GM18858 (cell line): ENCODE data around the gene TACC2.

ENCODE experiments used
- ATAC-seq: cut with Tn5 transposase; IDR thresholded peaks from one replicate; pipeline ENCODE4 v1.9.1; 2021; ENCODE audit not compliant: unreplicated experiment

The TACC2 gene

DNA sequence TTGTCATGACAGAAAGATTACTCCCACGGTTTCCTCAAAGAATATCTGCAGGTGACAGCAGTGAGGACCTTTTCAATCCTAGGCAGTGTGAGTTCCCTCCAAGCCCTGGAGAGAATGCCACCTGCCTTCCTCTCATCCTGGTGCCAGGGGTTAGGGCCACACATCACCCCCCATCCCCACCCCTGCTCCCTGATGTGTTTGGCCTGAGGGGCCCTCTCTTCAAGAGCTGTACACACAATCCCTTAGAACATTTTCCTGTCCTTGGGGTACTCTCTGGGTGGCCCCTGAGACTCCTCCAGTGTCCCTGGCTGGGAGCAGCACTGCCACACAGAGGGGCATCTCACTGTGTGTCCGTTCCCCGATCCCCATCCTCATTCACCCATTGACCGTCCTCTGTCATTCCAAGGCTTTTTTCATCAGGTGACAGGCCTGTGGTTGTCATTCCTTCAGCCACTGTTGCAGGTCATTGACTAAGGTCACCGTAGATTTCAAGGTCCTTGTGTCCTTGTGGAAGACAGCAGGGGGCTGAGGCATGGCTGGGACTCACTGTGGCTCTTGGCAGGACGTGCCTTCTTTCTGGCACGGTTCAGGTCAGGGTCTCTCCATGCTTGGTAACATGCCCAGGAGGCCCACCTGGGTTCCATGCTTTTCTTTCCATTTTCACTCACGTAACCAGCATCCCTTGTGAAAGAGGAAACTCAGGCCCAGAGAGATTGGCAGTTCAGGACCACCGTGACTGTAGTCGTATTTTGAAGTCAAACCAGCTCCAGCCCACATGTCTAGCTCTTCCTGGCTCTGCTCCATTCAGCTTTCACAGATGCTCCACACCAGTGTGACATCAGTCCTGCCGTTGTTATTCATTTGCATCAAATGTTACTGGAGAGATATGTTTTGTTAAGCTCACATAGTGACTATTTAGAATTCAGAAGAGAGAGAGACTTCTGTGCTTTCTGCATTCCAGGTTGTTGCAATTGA lies 255.3 kb downstream of the TACC2 start:
- ATAC-seq: no peak

DNA sequence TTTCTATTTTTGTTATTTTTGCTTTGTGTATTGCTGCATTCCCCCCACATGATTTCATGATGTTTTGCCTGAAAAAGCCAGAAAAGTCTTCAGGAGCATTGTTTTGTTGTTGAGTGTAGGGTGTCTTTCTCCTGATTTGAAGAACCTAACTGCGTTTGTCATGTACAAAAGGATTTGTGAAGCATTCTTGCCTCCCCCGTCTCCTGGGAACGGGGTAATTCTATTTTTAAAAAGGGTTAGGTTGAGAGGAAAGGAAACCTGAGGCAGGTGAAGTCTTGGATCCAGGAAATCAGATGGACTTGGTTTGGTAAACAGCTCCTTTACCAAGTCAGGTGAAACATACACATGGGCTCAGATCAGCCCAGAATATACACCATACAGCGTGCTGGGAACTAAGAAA lies 256.2 kb downstream of the TACC2 start:
- ATAC-seq: no peak

DNA sequence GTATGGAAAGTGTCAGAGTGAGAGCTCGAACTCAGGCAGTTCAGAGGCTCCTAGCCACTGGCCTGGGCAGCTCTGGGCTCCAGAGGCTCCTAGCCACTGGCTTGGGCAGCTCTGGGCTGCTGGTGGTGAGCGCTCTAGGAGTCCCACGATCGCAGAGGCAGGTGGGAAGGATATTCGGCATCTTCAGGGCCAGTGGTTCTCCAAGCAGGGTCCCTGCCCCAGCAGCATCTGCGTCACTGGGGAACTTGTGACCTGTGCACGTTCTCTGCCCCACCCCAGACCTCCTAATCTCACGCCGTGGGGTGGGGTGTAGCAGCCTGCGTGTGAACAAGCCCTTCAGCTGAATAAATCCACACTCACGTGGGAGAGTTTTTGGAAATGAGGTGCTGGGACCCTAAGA lies 256.9 kb downstream of the TACC2 start:
- no peak for ATAC-seq

DNA sequence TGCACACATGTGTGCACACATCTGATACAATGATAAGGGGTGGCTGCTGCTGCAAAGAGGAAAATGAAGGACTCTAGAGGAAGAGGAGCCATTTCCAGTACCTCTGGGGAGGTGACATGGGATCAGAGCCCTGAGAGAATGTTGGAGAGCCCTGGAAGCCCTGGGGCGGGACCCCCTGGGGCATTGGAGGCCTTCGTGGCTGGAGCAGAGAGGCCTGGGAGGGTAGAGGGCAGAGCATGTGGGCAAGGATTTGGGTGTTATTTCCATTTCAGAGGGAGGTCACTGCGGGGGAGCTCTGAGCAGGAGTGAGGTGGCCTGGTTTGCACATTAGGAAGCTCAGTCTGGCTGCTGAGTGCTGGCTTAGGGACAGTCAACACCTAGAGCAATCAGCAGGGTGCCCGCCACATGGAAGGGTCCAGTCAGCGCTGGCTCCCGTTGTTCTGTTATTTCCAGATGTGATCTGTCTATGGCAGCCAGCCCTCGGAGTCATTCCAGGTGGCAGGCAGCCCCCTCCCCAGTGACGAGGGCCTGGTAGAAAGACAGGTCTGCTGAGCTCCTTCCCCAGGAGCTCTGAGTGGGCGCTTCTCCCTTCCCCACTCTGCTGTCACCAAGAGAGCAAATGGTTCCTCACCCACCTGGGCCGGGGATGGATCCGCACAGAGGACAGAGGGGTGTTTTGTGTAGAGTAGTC lies 258.0 kb downstream of the TACC2 start:
- no peak for ATAC-seq

DNA sequence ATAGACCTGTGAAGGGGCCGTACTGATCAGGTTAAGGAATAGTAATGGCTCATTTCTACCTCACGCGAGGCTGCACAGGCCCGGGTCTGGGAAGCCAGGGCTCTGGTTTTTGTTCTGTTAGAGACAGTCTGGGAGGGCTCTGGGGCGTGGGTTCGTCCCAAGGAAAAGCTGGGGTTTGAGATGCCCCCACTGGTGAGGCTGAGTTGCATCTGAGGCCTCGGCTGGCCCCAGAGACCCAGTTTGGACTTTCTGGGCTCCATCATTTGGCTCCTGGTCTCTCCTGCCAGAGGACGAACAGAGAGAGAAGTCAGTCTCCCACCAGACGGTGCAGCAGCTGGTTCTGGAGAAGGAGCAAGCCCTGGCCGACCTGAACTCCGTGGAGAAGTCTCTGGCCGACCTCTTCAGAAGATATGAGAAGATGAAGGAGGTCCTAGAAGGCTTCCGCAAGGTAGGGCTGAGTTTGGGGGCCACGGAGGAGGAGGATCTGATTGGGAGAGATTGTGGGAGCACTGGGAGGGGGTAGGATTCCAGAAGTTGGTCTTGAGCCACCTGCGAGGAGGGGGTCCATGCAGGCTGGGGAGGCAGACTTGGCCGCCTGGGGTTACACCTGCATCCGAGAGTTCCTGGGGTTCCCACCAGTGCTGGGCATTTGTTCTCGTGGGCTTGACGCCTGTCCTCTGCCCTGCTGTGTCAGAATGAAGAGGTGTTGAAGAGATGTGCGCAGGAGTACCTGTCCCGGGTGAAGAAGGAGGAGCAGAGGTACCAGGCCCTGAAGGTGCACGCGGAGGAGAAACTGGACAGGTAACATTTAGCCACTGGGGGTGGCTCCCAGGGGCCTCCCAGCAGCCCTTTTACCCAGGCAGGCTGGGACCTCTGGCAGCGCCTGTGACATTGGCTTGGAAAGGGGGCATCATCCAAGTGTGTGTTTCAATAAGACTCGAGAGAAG lies 259.7 kb downstream of the TACC2 start:
- ATAC-seq: no peak

DNA sequence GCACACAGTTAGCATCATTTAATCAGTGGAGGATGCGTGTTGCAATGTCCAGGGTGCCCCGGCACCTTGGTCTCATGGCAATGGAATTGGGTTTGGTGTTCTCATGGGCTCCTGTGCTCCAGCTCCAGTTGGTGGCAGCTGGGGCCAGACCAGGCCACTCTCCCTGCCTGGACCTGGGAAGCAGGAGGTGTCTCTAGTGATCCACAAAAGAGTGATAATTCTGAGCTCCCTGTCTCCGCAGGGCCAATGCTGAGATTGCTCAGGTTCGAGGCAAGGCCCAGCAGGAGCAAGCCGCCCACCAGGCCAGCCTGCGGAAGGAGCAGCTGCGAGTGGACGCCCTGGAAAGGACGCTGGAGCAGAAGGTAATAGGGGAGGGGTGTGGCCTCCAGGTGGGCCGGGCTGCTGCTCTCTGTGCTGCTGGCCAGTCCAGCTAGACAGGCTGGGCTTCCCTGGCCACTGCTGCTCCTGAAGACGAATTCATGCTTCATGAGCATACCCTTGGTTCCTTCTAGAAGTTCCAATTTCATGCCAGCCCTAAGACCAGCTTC lies 260.4 kb downstream of the TACC2 start:
- ATAC-seq: no peak

DNA sequence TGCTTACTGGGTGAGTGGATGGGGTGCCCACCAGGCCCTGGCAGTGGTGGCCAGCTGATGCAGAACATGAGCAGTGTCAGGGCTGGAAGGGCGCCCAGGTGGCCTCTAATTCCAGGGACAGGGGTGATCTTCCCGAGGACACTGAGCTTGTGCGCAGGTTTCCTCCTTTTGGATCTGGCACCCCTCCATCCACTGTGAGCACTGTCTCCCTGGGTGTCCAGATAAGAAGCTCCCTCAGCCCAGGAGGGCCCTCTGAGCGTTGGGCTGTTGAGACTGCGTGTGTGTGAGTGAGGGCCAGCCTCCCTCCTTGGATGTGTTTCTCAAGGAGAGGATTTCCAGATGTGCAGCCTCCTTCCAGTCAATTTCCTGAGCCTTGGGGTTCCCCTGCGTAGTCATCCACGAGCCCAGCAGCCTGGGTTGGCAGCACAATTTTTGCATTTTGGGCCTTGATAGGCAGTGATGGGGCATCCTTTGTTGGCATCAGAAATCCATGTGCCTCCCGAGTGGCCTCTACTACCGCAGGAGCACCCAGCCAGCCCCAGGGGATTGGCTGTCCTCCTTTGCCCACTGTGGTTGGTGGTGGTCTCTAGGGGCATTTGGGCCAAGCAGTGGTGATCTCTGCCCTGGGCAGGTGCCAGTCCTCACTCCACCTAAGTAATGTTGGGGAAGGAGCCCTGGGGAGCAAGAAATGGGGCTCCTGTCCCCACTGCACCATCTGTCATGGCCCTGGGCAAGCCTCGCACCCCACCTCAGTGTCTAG lies 261.2 kb downstream of the TACC2 start:
- no peak for ATAC-seq

DNA sequence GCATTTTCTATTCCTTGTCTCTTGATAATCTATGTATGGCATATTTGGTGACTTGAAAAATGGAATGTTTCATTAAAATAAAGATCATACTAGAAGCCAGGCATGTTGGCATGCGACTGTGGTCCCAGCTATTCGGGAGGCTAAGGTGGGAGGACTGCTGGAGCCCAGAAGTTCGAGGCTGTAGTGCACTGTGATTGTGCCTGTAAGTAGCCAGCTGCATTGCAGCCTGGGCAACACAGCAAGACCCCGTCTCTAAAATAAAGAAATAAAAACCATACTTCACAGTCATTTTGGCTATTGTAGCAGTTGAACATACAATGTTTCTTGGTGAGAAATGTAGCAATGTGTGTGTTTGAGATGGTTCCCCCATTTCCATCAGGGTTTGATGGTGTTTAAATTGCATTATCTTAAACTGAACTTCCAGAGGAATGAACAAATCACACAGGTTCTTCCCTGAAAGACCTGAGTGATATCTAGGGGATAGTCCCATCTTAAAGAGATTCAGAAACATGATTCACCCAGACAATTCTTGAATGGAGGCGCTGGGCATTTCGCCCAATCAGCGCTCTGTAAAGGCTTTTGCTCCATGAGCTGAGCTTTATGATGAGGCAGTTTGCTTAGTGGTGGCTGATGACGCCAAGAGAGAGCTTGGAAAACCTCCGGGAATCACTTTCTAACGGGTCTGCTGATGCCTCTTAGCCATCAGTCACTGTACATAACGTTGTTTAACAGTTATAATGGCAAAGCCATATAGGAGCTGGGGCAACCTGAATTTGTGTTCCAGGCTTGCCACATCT lies 262.7 kb downstream of the TACC2 start:
- ATAC-seq: no peak

DNA sequence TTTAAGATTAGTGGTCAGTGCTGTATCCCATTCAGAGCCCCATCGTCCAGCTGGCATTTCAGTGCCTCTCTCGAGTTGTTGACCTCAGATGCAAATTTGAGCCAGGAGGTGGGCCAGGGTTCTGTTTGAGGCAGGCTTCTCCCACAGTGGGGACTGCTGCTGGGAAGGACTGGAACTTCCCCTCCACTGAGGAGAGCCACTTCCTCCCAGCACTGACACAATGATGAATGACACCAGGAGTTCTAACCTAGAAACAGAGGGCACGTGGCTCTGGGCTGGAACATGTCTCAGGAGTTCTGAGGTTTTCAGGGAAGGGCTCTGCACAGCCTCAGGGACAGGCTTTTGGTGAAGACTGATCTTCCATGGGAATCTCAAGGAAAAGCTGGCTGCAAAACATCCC lies 263.8 kb downstream of the TACC2 start:
- no peak for ATAC-seq

DNA sequence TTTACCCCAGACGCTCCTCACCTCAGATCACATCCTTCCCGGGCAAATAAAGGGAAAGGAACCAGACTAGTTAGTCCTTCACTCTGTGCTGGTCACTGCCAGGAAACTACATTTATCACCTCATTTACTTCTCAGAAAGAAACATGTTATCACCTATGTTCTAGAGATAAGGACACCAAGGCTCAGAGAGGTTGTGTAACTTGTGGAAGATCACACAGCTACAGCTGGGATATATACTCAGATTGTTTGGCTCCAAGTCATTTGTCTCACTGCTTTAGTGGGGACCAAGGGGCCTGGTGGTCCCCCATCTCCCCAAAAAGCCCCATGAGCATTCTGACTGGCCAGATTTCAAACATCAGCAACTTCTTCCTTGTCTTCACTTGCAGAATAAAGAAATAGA lies 264.6 kb downstream of the TACC2 start:
- no peak for ATAC-seq

DNA sequence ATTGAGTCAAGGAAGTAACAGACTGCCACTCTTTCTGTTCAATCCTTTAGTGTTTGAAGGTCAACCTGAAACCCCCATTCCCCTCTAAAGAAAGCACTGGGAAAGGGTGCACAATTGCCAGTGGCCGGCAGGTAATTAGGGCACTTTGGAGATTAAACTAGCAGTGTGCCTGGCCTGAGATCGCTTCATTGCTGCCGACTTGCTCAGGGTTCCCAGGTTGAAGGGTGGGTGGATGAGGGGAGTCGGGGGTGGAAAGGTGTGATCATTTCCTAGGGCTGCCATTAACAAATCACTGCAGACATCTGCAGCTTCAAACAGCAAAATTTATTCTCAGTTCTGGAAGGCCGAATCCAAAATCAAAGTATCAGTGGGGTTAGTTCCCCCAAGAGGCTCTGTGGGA lies 265.9 kb downstream of the TACC2 start:
- ATAC-seq: no peak

DNA sequence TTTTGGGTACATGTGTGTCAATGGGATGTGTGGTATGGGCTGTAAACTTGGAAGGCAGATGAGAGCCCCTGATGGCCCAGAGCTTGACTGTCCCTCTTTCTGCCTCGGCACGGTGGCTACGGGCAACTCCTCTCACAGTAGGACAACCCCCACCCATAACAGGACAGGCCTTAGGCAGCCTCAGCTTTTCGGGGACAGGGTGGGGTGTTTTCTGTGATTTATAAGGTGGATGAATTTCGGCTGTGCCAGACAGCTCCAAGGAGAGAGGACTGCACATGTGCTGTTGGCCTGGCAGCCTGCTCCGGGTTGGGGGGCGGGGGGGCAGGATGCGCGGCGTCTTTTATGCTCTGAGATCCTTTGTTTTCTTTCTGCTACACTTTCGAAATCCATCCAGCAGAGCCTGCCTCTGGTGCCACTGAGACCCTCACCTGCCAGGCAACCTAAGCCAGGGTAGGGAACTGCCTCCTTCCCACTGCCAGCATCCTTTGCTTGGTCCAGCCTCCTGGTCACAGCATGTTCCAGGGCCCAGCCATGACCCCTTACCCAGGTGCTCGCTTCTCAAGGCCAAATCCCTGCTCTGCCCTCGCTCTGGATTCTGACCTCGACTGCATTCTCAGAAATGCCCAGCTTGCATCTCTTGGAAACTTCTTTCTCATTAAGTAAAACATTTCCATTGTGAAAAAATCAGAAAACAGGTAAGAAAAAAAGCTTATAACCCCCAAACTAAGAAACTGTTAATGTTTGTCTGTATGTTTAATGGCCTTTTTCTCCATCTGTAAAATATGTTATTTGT lies 266.7 kb downstream of the TACC2 start:
- no peak for ATAC-seq

DNA sequence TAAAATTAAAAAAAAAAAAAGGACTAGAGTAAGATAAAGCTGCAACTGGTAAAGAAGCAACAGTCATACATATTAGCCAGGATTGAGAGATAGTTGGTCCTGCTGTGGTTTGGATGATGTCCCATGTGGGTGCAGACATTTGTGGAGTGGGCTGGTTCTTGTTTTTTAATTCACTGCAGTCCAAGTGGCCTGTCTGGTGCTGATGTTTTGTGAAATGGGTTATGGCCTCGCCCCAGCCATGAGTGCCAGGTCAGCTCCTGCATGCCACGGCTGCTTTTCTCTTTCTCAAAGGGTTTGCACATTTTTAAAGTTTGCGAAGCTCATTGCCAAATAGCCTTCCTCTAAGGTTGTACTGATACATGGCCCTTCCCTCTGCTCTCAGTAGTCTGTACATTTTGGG lies 268.1 kb downstream of the TACC2 start:
- no peak for ATAC-seq

DNA sequence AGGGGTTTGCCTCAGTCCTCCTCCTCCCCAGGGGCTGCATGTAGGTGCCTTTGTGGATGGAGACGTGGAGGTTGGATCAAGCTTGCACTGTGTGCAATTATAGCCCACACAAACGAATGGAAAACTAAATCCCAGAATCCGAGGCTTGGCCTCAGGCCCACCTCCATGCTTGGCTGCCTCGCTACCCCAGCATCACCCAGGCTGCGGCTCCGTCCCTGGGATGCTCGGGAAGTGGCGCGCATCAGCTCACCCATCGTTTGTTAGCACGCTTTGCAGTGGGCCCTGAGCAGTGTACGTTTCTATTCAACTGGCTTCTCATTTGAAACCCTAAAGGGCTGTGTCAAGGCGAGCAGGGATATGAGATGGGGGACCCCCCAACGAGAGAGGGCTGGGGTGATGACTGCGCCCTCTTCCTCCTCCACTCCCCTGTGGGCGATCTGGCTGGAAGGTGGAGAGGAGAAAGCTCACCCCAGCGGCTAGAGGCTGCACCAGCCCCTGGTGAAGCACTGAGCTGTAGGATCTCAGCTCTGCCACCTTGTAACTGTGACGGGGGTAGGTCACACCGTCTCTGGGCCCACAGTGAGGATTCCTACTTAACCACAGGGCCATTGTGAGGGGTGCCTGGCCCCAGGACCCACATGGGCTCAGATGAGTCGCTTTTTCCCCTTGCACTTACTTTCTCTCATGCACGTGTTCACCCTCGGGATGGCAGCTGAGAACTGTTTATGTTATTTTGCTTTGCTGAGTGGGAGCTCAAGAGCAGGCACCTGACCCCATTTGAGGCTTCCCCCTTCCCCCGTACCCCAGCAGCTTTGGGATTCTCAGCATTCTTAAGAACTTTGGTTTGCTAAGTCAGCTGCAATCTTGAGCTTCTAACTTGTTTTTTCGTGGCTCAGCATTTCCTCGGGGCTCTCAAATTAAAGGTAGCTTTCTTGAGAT lies 269.4 kb downstream of the TACC2 start:
- ATAC-seq: no peak

DNA sequence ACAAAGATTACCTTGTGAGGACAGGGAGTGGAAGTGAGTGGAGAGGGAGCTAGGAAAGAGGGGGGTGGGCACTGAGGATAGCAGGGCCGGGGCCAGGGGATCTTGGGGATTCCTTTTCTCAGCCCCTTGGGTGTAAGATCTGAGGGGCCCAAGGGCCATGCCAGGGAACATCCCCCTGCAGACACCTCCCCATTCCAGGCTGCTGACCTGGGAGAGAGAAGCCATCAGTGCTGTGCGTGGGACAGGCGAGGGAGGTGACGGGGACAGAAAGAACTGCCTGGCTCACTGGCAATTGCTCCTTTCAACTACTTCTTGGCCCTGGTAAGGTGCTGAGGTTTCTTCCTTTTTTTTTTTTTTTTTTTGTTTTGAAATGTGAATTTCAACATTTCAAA lies 270.1 kb downstream of the TACC2 start:
- no peak for ATAC-seq

DNA sequence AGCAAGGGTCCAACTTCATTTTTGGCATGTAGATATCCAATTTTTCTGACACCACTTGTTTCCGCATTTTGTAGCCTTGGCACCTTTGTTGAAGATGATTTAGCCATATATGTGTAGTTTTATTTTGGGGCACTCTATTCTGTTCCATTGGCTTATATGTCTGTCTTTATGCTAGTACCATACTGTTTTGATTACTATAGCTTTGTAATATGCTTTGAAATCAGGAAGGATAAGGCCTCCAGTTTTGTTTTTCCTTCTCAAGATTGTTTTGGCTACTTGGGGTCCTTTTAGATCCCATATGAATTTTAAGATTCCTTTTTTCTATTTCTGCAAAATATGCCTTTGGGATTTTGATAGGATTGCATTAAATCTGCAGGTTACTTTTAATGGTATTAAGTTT lies 272.6 kb downstream of the TACC2 start:
- no peak for ATAC-seq

DNA sequence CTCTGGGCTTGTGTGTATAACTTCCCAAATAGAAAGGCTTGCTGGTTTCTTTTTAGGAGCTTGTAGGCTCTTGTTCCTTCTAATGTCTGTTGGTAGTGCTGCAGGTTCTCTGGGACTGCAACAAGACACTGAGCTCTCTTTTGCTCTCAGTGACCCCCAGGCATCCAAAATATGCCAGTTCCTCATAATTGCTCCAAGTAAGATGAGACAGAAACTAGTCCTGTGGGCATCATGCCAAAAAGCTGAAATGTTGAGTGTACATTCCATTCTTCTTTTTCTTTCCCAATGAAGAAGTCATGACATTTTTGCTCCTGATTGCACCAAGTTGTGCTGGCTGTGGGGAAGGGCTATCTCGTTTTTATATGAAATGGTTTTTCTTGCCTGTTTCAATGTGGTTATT lies 275.0 kb downstream of the TACC2 start:
- no peak for ATAC-seq

DNA sequence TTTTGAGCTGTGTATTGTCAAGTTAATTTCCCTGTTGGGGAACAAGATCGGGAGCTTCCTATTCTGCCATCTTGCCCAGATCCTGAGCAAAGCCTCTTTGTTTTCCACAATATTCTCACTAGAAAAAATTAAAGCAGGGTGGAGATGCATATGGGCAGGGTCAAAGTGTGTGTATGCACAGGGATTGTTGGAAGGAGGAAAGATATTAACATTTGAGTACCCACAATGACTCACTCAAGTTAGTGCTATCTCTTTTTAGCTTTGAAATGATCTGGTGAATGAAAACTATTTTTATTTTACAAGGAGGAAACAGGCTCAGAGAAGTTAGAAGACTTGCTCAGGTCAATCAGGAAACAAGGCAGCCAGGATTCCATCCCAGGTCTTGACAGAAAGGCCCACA lies 275.5 kb downstream of the TACC2 start:
- no peak for ATAC-seq
